HG03432 (cell line): Measurements from ENCODE around the gene HRH1.
A peak's percentile ranks its signal among the peaks of the same experiment; 100 is the strongest.
"Not testable (repeated sequence)": the region's sequence is repeated elsewhere in the genome, so short reads cannot be mapped to it uniquely, and the experiment has no call there.

Source experiments
- ATAC-seq: cut with Tn5 transposase; IDR thresholded peaks from one replicate; pipeline ENCODE4 v1.9.1; 2021; ENCODE audit warnings: mild to moderate bottlenecking, moderate library complexity; ENCODE audit not compliant: unreplicated experiment

The HRH1 gene

GRCh38 chr3:11236588-11237461, 82.5 kb downstream of the HRH1 start:
- no peak for ATAC-seq

- ATAC-seq: no peak
Measured at GRCh38 chr3:11238060-11238459, 83.8 kb downstream of the HRH1 start.

GRCh38 chr3:11238880-11239279, 84.6 kb downstream of the HRH1 start:
- ATAC-seq: no peak

DNA sequence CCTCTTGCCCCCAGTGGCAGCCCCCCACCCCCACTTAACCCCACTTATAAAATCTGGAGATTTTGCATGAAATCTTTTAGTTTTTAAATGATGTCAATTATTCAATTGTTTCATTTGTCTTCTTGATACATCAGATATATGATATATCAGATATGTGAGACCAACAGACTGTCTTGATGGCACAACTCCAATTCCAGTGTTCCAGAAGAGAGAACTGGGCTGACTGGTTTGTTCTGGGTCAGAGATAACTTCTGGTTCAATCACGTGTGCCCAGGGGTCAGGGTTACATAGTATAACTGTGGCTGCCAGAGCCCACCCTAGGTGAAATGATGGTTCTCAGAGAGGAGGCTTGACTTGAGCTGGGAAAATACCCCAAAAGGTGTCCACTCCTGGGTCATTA, 85.5 kb downstream of the HRH1 start:
- ATAC-seq: no peak

GRCh38 chr3:11240496-11240895, 86.2 kb downstream of the HRH1 start:
- ATAC-seq: no peak

- no peak for ATAC-seq
Measured at GRCh38 chr3:11244121-11244677, 89.9 kb downstream of the HRH1 start.

GRCh38 chr3:11245276-11245675, 91.0 kb downstream of the HRH1 start:
- ATAC-seq: no peak

DNA sequence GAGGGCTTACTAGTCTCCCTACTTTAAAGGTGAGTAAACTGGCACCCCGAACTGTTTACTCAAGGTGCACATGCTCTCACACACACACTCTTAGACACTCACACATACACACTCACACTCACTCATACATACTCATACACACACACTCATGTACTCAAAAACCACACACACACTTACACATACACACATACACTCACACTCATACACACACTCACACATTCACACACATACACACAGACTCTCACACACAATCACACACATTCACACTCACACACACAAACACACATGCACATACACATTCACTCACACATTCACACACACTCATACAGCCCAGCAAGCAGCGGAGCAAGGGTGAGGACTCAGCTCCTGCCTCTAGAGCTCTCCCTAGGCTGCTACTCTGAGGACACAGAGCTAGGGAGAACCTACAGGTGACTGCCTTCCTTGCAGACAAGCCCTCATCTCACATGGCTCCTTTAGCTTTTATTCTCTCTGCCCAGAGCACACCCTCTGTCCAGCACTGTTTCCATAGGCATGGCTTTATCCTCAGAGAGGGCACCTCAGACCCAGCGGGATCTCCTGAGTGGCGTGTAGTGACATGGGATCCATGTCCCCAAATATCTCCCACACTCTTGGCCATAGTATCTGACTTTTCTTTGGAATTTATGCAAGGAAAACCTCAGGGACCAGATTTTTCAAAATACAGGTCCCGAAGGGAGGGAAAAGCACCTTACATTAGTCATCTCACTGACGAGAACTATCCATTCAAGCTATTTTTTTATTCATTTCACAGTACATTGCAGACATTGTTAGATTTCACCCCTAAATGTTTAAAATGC, 91.8 kb downstream of the HRH1 start:
- ATAC-seq: no peak

- no peak for ATAC-seq
Measured at GRCh38 chr3:11246663-11246970, 92.3 kb downstream of the HRH1 start.

DNA sequence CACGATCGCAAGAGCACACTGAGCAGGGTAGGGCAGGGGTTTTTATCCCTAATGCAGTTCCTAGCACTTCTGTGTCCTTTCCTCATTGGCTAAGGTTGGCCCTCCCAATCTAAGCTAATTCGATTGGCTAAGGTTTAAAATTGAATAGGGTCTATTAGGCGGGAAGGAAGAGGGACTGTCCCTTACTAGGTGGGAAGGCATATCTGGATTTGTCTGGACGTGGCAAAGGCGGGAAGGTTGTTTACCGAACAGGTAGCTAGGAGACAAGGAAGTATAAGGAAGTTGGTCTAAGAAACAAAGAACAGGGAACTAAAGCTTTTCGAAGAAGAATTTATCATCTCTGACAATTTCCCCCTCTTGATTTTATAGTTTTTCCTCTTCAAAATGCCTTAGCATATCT, 93.1 kb downstream of the HRH1 start:
- no peak for ATAC-seq

- no peak for ATAC-seq
Measured at GRCh38 chr3:11248596-11248995, 94.3 kb downstream of the HRH1 start.

DNA sequence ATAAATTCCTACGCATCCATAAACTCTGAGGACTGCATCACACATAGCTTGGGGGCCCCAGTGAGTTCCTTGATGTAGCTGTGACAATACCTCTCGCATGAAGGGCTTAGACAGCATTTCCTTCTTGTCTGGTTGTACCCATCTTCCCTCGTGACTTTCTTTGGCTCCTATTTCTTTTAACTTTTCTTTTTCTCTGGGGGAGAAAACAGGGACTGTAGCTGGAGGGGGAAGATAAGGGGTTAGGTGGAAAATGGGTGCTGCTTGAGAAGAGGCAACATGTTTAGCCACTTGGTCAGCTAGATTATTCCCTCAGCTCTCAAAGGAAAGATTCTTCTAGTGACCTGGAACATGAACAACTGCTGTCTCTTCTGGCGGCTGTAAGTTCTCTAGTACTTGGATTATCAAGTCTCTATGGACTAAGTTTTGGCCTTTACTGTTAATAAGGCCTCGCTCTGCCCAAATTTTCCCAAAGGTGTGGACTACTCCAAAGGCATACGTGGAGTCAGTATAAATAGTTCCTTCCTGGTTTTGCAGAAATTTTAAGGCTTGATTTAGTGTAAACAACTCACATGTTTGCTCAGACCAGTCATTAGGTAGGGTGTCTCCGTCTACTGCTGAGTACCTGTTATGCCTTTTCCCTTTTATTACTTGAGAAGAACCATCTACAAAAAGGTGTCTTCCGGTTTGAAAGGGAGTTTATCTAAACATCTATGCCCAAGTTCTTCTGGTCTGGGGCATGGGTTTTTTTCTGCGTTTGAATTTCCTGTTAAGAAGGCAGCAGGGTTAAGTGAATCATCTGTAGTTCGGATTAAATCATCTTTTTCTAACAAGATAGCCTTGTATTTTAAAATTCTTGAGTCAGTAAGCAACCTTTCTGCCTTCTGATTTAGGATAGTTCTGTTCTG, 96.9 kb downstream of the HRH1 start:
- ATAC-seq: no peak

- no peak for ATAC-seq
Measured at GRCh38 chr3:11251807-11252176, 97.5 kb downstream of the HRH1 start.

GRCh38 chr3:11254876-11255275, 100.6 kb downstream of the HRH1 start:
- no peak for ATAC-seq

DNA sequence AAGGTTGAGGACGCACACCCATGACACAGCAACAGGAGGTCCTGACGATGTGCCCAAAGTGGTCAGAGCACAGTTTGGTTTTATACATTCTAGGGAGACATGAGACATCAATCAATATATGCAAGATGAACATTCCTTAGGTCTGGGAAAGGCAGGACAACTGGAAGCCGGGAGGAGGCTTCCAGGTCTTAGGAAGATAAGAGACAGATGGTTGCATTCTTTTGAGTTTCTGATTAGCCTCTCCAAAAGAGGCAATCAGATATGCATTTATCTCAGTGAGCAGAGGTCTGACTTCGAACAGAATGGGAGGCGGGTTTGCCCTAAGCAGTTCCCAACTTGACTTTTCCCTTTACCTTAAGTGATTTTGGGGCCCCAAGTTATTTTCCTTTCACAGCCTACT, 101.2 kb downstream of the HRH1 start:
- not testable (repeated sequence) for ATAC-seq

DNA sequence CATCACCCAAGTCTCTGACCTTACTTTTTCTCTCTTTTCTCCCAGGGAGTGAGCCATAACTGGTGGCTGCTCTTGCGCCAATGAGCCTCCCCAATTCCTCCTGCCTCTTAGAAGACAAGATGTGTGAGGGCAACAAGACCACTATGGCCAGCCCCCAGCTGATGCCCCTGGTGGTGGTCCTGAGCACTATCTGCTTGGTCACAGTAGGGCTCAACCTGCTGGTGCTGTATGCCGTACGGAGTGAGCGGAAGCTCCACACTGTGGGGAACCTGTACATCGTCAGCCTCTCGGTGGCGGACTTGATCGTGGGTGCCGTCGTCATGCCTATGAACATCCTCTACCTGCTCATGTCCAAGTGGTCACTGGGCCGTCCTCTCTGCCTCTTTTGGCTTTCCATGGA, 104.7 kb downstream of the HRH1 start:
- no peak for ATAC-seq

DNA sequence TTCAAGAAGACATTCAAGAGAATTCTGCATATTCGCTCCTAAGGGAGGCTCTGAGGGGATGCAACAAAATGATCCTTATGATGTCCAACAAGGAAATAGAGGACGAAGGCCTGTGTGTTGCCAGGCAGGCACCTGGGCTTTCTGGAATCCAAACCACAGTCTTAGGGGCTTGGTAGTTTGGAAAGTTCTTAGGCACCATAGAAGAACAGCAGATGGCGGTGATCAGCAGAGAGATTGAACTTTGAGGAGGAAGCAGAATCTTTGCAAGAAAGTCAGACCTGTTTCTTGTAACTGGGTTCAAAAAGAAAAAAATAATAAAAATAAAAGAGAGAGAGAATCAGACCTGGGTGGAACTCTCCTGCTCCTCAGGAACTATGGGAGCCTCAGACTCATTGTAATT, 106.2 kb downstream of the HRH1 start:
- ATAC-seq: no peak

DNA sequence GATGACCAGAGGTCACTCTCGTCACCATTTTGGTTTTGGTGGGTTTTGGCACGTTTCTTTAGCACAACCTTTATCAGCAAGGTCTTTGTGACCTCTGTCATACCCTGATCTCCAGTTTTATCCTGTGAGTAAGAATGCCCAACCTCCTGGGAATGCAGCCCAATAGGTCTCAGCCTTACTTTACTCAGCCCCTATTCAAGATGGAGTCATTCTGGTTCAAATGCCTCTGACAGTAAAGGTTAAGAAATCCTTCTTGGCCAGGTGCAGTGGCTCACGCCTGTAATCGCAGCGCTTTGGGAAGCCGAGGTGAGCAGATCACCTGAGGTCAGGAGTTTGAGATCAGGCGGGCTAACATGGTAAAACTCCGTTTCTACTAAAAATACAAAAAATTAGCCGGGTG, 114.7 kb downstream of the HRH1 start:
- ATAC-seq: no peak

DNA sequence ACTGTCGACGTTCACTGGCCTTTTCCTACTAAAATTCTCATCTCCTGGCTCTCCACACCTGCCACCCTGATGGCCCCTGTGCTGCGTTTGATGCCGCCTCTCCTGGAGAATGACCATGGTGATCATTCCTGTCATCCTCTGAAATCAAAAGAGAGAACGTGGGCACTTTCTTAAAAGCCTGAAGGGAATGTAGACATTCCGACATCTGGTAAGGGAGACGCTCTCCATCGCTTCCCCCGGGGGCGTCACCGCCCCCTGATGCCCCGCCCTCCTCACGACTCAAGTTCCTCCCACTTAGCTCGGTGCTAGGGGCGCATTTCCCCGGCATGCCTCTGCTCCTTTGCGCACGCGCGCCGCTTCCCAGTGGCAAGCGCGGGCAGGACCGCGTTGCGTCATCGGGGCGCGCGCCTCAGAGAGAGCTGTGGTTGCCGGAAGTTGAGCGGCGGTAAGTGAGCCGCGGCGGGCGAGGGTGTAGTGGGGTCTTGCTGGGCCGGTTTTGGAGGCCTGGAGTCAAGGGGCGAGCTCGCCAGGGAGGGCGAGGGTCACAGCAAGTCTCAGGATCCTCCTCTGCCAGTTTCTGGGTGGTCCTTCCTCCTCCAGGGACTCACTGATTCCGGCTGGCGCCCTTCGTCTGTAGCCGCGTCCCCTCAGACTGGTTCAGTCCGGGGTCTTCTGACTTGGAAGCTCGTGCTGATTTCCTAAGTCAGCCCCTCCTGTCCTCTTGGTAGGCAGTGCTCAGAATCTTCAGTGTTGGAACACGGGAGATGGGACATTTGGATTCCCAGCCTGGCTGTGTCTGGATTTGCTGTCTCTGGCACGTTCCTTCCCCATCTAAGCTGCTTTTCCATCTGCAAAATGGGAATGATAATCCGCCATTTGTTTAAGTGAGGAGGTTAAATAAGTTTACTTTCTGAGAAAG, 118.0 kb downstream of the HRH1 start, which contains the start of gene ATG7:
TSS of gene ATG7 (plus strand) at position 412 of the 919 bp plus-strand sequence. CDS start 26,299 bp downstream, outside the sequence.
- peak; percentile 98 for ATAC-seq
